Upper lobe of right lung (tissue), 1 donor: ENCODE measurements around the gene EXT2. TPM values are rescaled to one million over a fixed set of nuclear protein-coding genes. Genes with fewer than 3 reads are reported as not detected.

Experiments
- ATAC-seq: fragments of 200-7000 bp; cut with Tn5 transposase; one replicate; pipeline ENCODE4 v1.9.1; 2020; ENCODE audit warnings: mild to moderate bottlenecking, moderate library complexity
- DNase-seq: peaks from one replicate; pipeline ENCODE4 v3.0.0-alpha.2; 2020
- H3K27ac ChIP-seq: fragments of 200-600 bp; one replicate; pipeline ENCODE4 v1.8.0; 2022
- H3K27me3 ChIP-seq: fragments of 200-600 bp; one replicate; pipeline ENCODE4 v1.8.0; 2022; ENCODE audit warnings: mild to moderate bottlenecking
- H3K36me3 ChIP-seq: fragments of 200-600 bp; one replicate; pipeline ENCODE4 v1.8.0; 2022
- H3K4me1 ChIP-seq: fragments of 200-600 bp; one replicate; pipeline ENCODE4 v1.8.0; 2022
- H3K4me3 ChIP-seq: fragments of 200-600 bp; one replicate; pipeline ENCODE4 v1.8.0; 2022; ENCODE audit warnings: mild to moderate bottlenecking
- H3K9me3 ChIP-seq: fragments of 200-600 bp; one replicate; pipeline ENCODE4 v1.8.0; 2022
- intact Hi-C: fragments of 100-400 bp; cut with DNase I; formaldehyde crosslinking; loops from one replicate; pipeline ENCODE4 v1.11.0; 2022
- total RNA-seq: library from RNA; stranded (reverse); fragmentation: NEBNext Ultra II Directional; extraction: Animal tissue kit (Norgen Biotek cat#: 25700); gene quantifications from one replicate; pipeline ENCODE4 v1.2.1, GENCODE V29; 2021
- TF ChIP-seq, protein P1 (sequence below): fragments of 200-600 bp; IDR thresholded peaks from one replicate; pipeline ENCODE4 v1.8.0; 2022; ENCODE audit warnings: antibody characterized with exemption
- donor health status: DM: no; HTN: yes; CAD: no; lungs with severe emphysema.

EXT2 gene
- total RNA-seq, 1 donor from 2014 or later: 61.2 TPM

DNA sequence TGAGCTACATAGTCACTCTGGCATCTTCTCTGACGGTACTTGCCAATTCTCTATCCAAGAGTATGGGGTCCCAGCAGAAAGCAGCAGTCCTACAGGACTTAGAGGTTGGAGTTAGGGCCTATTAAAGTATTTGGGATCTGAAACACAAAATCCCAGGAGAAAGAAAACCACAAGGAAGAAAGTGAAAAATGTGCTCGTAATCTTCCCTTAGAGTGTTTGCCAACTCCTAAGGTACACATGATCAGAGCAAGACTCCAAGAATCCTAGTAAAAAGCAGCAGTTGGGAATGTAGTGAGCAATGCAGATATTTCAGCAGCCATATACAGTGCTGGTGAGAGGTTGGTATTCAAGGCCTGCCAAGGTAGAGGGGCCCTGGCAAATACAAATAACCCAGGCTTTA lies 71.6 kb downstream of the EXT2 start:
- intact Hi-C loops: no loop called here
- H3K27ac ChIP-seq: no peak overlapping the region
- H3K9me3 ChIP-seq: no peaks in the 10 kb centered on the region
- DNase-seq (no peak), ATAC-seq (no peak)
- TF ChIP-seq, protein P1, sequence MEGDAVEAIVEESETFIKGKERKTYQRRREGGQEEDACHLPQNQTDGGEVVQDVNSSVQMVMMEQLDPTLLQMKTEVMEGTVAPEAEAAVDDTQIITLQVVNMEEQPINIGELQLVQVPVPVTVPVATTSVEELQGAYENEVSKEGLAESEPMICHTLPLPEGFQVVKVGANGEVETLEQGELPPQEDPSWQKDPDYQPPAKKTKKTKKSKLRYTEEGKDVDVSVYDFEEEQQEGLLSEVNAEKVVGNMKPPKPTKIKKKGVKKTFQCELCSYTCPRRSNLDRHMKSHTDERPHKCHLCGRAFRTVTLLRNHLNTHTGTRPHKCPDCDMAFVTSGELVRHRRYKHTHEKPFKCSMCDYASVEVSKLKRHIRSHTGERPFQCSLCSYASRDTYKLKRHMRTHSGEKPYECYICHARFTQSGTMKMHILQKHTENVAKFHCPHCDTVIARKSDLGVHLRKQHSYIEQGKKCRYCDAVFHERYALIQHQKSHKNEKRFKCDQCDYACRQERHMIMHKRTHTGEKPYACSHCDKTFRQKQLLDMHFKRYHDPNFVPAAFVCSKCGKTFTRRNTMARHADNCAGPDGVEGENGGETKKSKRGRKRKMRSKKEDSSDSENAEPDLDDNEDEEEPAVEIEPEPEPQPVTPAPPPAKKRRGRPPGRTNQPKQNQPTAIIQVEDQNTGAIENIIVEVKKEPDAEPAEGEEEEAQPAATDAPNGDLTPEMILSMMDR: no peak
- H3K4me3 ChIP-seq: no peak overlapping the region
- no peaks in the 10 kb centered on the region for H3K36me3 ChIP-seq
- H3K27me3 ChIP-seq: no peaks in the 10 kb centered on the region
- no peaks in the 10 kb centered on the region for H3K4me1 ChIP-seq

DNA sequence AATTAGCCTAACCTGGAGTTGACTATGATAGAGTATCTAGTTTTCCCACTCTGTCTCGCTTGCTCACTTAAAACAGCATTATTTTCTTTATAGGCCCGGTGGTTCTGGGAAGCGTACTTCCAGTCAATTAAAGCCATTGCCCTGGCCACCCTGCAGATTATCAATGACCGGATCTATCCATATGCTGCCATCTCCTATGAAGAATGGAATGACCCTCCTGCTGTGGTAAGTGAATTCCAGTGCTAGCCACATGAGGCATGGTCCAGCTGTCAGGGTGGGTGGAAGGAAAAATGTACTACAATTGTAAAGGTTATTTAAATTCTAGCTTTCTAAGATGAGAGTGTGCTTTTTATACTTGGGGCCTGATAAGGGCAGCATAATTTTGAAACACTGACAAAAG lies 76.0 kb downstream of the EXT2 start:
- no peak for ATAC-seq
- Histone ChIP-seq H3K27ac (no peak overlapping the region), H3K36me3 (peaks cover 6% of the 10 kb centered on the region), H3K4me3 (no peak overlapping the region), H3K9me3 (no peaks in the 10 kb centered on the region), H3K27me3 (no peaks in the 10 kb centered on the region), H3K4me1 (no peaks in the 10 kb centered on the region)
- intact Hi-C loops: no loop called here
- TF ChIP-seq, protein P1: no peak
- no peak for DNase-seq

DNA sequence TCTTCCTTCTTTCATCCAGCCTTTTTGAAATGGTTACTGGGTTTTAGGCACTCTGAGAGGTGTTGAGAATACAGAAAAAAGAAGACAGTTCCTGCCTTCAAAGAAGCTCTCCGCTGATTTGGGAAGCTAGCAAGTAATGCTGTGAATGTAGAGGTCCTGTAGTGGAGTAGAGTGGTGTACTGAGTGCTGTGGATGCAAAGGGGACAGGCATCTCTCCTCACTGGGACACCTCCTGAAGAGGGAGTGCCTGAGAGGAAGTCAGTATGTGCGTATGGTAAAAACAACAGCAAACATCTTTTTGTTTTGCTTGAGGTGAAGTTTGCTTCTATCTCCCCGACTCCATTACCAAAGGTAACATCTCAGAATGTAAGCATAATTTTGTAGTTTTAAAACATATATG lies 77.5 kb downstream of the EXT2 start:
- no peaks in the 10 kb centered on the region for H3K27me3 ChIP-seq
- H3K4me1 ChIP-seq: no peaks in the 10 kb centered on the region
- ATAC-seq (no peak), DNase-seq (no peak)
- no peak overlapping the region for H3K4me3 ChIP-seq
- no peaks in the 10 kb centered on the region for H3K9me3 ChIP-seq
- H3K27ac ChIP-seq: no peak overlapping the region
- intact Hi-C loops: no loop called here
- TF ChIP-seq, protein P1: no peak
- peaks cover 6% of the 10 kb centered on the region for H3K36me3 ChIP-seq

DNA sequence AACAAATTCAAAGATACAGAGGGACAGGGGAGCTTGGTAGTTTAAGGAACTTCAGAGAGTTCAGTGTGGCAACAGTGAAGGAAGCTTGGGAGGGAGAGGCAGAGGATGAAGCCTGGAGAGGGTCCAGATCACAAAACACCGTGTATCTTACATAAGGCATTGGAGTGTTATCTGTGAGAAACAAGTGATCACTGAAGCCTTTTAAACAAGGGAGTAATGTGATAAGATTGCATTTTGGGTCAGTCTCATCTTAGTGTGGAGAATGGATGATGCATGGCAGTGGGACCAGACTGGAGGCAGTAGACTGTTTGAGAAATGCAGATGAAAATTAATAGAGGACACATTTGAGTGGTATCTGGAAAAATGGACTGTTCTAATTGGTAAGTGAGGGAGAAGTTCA lies 79.4 kb downstream of the EXT2 start:
- Histone ChIP-seq H3K36me3 (peaks cover 6% of the 10 kb centered on the region), H3K9me3 (no peaks in the 10 kb centered on the region), H3K27me3 (no peaks in the 10 kb centered on the region), H3K27ac (no peak overlapping the region), H3K4me1 (no peaks in the 10 kb centered on the region), H3K4me3 (no peak overlapping the region)
- intact Hi-C loops: no loop called here
- TF ChIP-seq, protein P1: no peak
- DNase-seq: no peak
- ATAC-seq: no peak

DNA sequence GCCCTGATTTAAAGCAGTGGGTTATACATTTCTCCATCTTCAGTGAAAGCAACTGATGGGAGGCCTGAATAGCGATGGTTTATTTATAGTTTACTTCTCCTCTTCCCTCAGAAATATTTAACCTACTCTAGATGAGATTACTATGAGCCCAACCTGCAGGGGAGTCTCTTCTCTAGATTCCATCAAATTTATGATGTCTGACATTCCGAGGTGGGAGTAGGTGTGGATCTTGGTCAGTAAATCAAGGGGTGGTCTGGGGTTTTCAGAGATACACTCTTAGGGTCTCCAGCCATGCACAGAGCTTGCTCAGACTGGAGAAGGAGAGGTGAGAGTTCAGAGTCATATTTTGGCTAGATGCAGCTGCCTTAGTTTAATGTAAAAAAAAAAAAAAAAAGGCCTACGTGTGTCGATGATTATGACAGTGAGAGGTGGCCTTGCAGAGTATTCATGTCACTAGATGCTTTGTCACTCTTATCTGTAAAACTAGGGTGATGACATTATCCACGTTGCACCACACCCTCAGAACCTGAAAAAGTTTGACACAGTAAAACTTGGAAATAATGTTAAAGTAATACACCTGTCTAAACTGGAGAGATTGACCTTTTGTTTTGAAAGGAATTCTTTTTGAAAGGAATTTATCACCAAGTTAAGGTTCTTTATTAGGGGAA lies 81.2 kb downstream of the EXT2 start:
- TF ChIP-seq, protein P1: no peak
- Histone ChIP-seq H3K4me3 (no peak overlapping the region), H3K27me3 (no peaks in the 10 kb centered on the region), H3K36me3 (peaks cover 6% of the 10 kb centered on the region), H3K4me1 (no peaks in the 10 kb centered on the region), H3K27ac (no peak overlapping the region), H3K9me3 (no peaks in the 10 kb centered on the region)
- DNase-seq (no peak), ATAC-seq (no peak)
- intact Hi-C loops: no loop called here

DNA sequence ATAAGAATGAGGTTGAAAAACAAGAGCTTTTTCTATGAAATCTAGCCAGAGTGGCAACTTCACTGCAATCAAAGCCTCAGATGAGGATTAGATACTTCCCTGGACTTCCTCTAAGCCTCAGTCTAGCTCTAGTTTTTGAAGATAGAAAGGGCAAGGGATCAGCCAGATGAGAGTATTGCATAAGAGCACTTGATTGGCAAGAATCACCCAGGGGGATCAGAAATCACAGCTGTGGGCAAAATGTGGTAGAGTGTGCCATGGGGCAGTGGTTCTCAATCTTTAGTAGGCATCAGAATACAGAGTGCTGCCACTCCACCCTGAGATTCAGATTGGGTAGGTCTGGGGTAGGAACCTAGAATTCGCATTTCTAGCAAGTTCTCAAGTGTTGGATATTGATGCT lies 82.4 kb downstream of the EXT2 start:
- Histone ChIP-seq H3K27ac (no peak overlapping the region), H3K27me3 (no peaks in the 10 kb centered on the region), H3K4me3 (no peak overlapping the region), H3K9me3 (no peaks in the 10 kb centered on the region), H3K36me3 (peaks cover 6% of the 10 kb centered on the region), H3K4me1 (no peaks in the 10 kb centered on the region)
- intact Hi-C loops: no loop called here
- TF ChIP-seq, protein P1: no peak
- ATAC-seq: no peak
- DNase-seq: no peak
